Measurements from ENCODE around the gene OR6J1. TPM values are rescaled to one million over a fixed set of nuclear protein-coding genes. Genes with fewer than 3 reads are reported as not detected.
"Not testable (repeated sequence)": the region's sequence is repeated elsewhere in the genome, so short reads cannot be mapped to it uniquely, and the experiment has no call there.

The OR6J1 gene
- total and polyA plus RNA-seq, 11 donors, result 0.06 TPM; not detected in 10

DNA sequence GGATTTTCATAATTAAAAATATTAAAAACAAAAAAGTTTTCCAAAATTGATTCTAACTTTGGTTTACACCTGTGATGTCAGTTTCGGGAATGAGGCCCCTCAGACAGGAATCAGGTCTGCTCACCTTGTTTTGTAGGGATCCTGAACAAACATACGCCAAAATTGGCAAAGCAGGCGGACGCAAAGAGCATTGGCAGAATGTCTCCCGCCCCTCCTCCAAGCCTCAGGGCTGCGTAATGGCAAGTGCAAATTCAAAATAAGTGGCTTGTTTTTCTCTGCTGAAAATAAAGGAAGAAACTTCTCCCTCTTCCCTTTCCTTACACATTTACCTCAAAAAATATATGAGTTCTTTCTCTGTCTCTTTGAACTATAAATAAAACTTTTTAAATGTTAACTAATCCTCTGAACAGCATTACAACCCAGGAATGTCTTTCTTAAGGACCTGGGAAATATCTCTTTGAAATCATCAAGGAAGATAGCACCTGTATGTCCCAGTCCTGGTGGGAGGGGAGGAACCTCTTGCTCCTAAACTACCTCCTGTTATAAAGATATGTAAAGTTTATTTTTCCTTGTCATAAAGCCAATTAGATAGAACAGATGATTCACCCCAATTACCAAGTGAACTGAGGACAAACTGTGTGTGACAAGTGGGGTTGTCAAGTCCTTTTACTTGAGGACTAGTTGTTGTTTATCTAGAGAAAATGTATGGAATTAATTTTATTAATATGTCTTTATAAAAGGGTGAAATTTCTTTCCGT, 16.5 kb downstream of the OR6J1 start:
- Histone ChIP-seq H3K36me3 (no peaks in the 10 kb centered on the region), H3K27ac (no peak overlapping the region), H3K9me3 (no peaks in the 10 kb centered on the region), H3K27me3 (peaks cover 0 to 4% (median 0%) of the 10 kb centered on the region in 9 donors), H3K4me1 (peaks cover 0 to 8% (median 0%) of the 10 kb centered on the region in 12 donors), H3K4me3 (no peak overlapping the region)
- ATAC-seq, result no peak
- no peak for DNase-seq
- 75 to 86% (median 82%) methylated on average over 7 of the region's 7 CpGs for WGBS, 4 donors
- no peak for TF ChIP-seq POLR2A (IDR thresholded peaks at IDR 0.05)
- intact Hi-C loops (cut with DNase I), result no loop called here

DNA sequence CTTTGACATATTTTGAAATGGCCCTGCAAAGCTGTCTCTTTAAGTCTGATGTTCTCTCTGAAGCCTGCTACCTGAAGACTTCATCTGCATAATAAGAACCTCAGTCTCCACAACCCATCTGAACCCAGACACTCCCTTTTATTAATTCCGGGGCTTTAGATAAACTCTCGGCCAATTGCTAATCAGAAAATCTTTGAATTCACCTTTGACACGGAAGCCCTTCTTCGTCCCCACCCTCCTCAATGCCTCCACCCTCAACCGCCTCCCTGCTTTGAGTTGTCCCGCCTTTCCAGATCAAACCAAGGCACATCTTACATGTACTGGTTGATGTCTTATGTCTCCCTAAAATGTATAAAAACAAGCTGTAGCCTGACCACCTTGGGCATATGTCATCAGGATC, 17.6 kb downstream of the OR6J1 start:
- no peaks in the 10 kb centered on the region for H3K36me3 ChIP-seq
- no peaks in the 10 kb centered on the region for H3K9me3 ChIP-seq
- H3K27ac ChIP-seq, result no peak overlapping the region
- intact Hi-C loops (cut with DNase I), result no loop called here
- 82 to 90% (median 87%) methylated on average over 6 of the region's 6 CpGs for WGBS, 4 donors
- TF ChIP-seq CTCF (IDR thresholded peaks at IDR 0.05) (no peak), POLR2A (IDR thresholded peaks at IDR 0.05) (no peak)
- H3K27me3 ChIP-seq, result peaks cover 0 to 2% (median 0%) of the 10 kb centered on the region in 9 donors
- DNase-seq (no peak), ATAC-seq (no peak)
- H3K4me3 ChIP-seq, result no peak overlapping the region
- H3K4me1 ChIP-seq, result peaks cover 0 to 8% (median 0%) of the 10 kb centered on the region in 12 donors

- 16 to 23% (median 17%) methylated on average over 2 of the region's 2 CpGs for WGBS, 4 donors
- H3K4me3 ChIP-seq, result no peak overlapping the region
- ATAC-seq, result no peak
- intact Hi-C loops (cut with DNase I), result no loop called here
- H3K36me3 ChIP-seq, result no peaks in the 10 kb centered on the region
- TF ChIP-seq POLR2A (IDR thresholded peaks at IDR 0.05) (no peak), CTCF (IDR thresholded peaks at IDR 0.05) (no peak)
- no peaks in the 10 kb centered on the region for H3K9me3 ChIP-seq
- no peak overlapping the region for H3K27ac ChIP-seq
- H3K27me3 ChIP-seq, result no peaks in the 10 kb centered on the region
- no peak for DNase-seq
- peaks cover 0 to 8% (median 0%) of the 10 kb centered on the region in 12 donors for H3K4me1 ChIP-seq
Observed at GRCh38 chr14:22623047-22623446, 21.1 kb downstream of the OR6J1 start.

DNA sequence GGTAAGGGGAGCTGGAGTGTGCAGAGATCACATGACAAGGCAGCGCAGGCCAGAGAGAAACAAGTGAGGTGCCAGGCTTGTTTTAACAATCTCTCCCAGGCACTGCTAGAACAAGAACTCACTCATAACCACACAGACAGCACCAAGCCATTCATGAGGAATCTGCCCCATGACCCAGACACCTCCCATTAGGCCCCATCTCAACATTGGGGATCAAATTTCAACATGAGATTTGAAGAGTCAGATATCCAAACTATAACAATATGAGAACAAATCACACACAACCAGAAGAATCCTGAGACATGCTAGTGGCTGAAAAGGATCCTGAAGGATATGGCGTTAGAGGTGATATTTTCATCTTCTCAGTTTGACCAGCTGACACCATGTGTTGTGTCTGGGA, 21.9 kb downstream of the OR6J1 start:
- 83 to 97% (median 91%) methylated on average over 2 of the region's 2 CpGs for WGBS, 4 donors
- peaks cover 0 to 8% (median 0%) of the 10 kb centered on the region in 12 donors for H3K4me1 ChIP-seq
- no peaks in the 10 kb centered on the region for H3K9me3 ChIP-seq

DNA sequence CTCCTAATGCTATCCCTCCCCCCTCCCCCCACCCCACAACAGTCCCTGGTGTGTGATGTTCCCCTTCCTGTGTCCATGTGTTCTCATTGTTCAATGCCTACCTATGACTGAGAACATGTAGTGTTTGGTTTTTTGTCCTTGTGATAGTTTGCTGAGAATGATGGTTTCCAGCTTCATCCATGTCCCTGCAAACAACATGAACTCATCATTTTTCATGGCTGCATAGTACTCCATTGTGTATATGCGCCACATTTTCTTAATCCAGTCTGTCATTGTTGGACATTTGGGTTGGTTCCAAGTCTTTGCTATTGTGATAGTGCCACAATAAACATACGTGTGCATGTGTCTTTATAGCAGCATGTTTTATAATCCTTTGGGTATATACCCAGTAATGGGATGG, 28.4 kb downstream of the OR6J1 start:
- H3K27me3 ChIP-seq; H3K9me3 ChIP-seq; DNase-seq; H3K27ac ChIP-seq; ATAC-seq; intact Hi-C loops (cut with DNase I); H3K4me3 ChIP-seq: not testable (repeated sequence)
- Histone ChIP-seq H3K4me1 (peaks cover 0 to 13% (median 6%) of the 10 kb centered on the region in 12 donors), H3K36me3 (peaks cover 0 to 21% (median 14%) of the 10 kb centered on the region in 9 donors)
- WGBS, 4 donors, result 91 to 95% (median 93%) methylated on average over 2 of the region's 2 CpGs

More for the DNA sequence above, 21.9 kb downstream of the OR6J1 start:
- Histone ChIP-seq H3K4me3 (no peak overlapping the region), H3K36me3 (no peaks in the 10 kb centered on the region), H3K27me3 (no peaks in the 10 kb centered on the region), H3K27ac (no peak overlapping the region)
- DNase-seq (no peak), ATAC-seq (no peak)
- TF ChIP-seq POLR2A (IDR thresholded peaks at IDR 0.05), result no peak
- no peak for TF ChIP-seq CTCF (IDR thresholded peaks at IDR 0.05)
- intact Hi-C loops (cut with DNase I), result no loop called here
